ENCODE data around the gene ZBTB16. TPM values are rescaled to one million over a fixed set of nuclear protein-coding genes. Genes with fewer than 3 reads are reported as not detected.

The ZBTB16 gene
- total RNA-seq, 3 donors from 2014 or later (not counting 1 experiment from before 2014, with no cell fraction given): 104 to 224 (median 156) TPM

- Histone ChIP-seq H3K27ac (ENCODE audit: low read length) (no peak overlapping the region), H3K27me3 (ENCODE audit: control insufficient read depth, insufficient read depth, low read length) (no peaks in the 10 kb centered on the region), H3K9me3 (ENCODE audit: control insufficient read depth, insufficient read depth, low read length) (no peaks in the 10 kb centered on the region), H3K36me3 (ENCODE audit: control insufficient read depth, insufficient read depth, low read length) (no peaks in the 10 kb centered on the region), H3K4me1 (ENCODE audit: control insufficient read depth, insufficient read depth, low read length) (no peaks in the 10 kb centered on the region), H3K4me3 (ENCODE audit: low read length) (no peak overlapping the region)
- TF ChIP-seq CTCF (IDR thresholded peaks at IDR 0.05): no peak
- no peak for ATAC-seq
- no peaks in the 10 kb centered on the region for H3K36me3 Mint-ChIP-seq
- H3K4me1 Mint-ChIP-seq: no peaks in the 10 kb centered on the region
- H3K9me3 Mint-ChIP-seq: no peaks in the 10 kb centered on the region
- WGBS (ENCODE audit: insufficient coverage): 93% methylated on average over 5 of the region's 5 CpGs
- H3K27ac Mint-ChIP-seq: no peak overlapping the region
- H3K27me3 Mint-ChIP-seq (ENCODE audit: low read depth in 2 of 2): peaks cover 4 to 7% of the 10 kb centered on the region in 2 donors
- intact Hi-C loops (cut with micrococcal nuclease): no loop called here
- no peak for DNase-seq
- no peak overlapping the region for H3K4me3 Mint-ChIP-seq
Observed at GRCh38 chr11:114019574-114019973, 39.9 kb upstream of the ZBTB16 start.

GRCh38 chr11:114025329-114025907 lies 34.1 kb upstream of the ZBTB16 start:
- H3K27ac Mint-ChIP-seq: no peak overlapping the region
- 88% methylated on average over 3 of the region's 3 CpGs for WGBS (ENCODE audit: insufficient coverage)
- ATAC-seq: no peak
- H3K9me3 Mint-ChIP-seq: no peaks in the 10 kb centered on the region
- no peak for DNase-seq
- no peak for TF ChIP-seq CTCF (IDR thresholded peaks at IDR 0.05)
- no peaks in the 10 kb centered on the region for H3K36me3 Mint-ChIP-seq
- no peak overlapping the region for H3K4me3 Mint-ChIP-seq
- Histone ChIP-seq H3K4me1 (ENCODE audit: control insufficient read depth, insufficient read depth, low read length) (peaks cover 2% of the 10 kb centered on the region), H3K36me3 (ENCODE audit: control insufficient read depth, insufficient read depth, low read length) (no peaks in the 10 kb centered on the region), H3K4me3 (ENCODE audit: low read length) (no peak overlapping the region), H3K9me3 (ENCODE audit: control insufficient read depth, insufficient read depth, low read length) (no peaks in the 10 kb centered on the region), H3K27ac (ENCODE audit: low read length) (no peak overlapping the region), H3K27me3 (ENCODE audit: control insufficient read depth, insufficient read depth, low read length) (peaks cover 4% of the 10 kb centered on the region)
- intact Hi-C loops (cut with micrococcal nuclease): no loop called here
- H3K4me1 Mint-ChIP-seq: no peaks in the 10 kb centered on the region
- H3K27me3 Mint-ChIP-seq (ENCODE audit: low read depth in 2 of 2): peaks cover 17 to 27% of the 10 kb centered on the region in 2 donors

- DNase-seq (peak in 1 of 2 donors; percentile 66), ATAC-seq (peak in 2 of 3 donors; percentile 70 to 79)
- no peak overlapping the region for H3K4me3 ChIP-seq (ENCODE audit: low read length)
- intact Hi-C loops (cut with micrococcal nuclease): no loop called here
- H3K9me3 Mint-ChIP-seq: no peaks in the 10 kb centered on the region
- peaks cover 19 to 33% of the 10 kb centered on the region in 2 donors for H3K27me3 Mint-ChIP-seq (ENCODE audit: low read depth in 2 of 2)
- H3K27ac ChIP-seq (ENCODE audit: low read length): no peak overlapping the region
- no peak for TF ChIP-seq CTCF (IDR thresholded peaks at IDR 0.05)
- 22% methylated on average over 1 of the region's 1 CpG for WGBS (ENCODE audit: insufficient coverage)
- no peak overlapping the region for H3K27ac Mint-ChIP-seq
- no peak overlapping the region for H3K4me3 Mint-ChIP-seq
- no peaks in the 10 kb centered on the region for H3K9me3 ChIP-seq (ENCODE audit: control insufficient read depth, insufficient read depth, low read length)
- peaks cover 2% of the 10 kb centered on the region for H3K4me1 ChIP-seq (ENCODE audit: control insufficient read depth, insufficient read depth, low read length)
- no peaks in the 10 kb centered on the region for H3K36me3 ChIP-seq (ENCODE audit: control insufficient read depth, insufficient read depth, low read length)
- peaks cover 4% of the 10 kb centered on the region for H3K27me3 ChIP-seq (ENCODE audit: control insufficient read depth, insufficient read depth, low read length)
- H3K36me3 Mint-ChIP-seq: no peaks in the 10 kb centered on the region
- no peaks in the 10 kb centered on the region for H3K4me1 Mint-ChIP-seq
Observed at GRCh38 chr11:114026355-114026754, 33.2 kb upstream of the ZBTB16 start.

GRCh38 chr11:114027391-114027790 lies 32.1 kb upstream of the ZBTB16 start:
- no peak overlapping the region for H3K27ac ChIP-seq (ENCODE audit: low read length)
- H3K36me3 Mint-ChIP-seq: no peaks in the 10 kb centered on the region
- 89% methylated on average over 11 of the region's 11 CpGs for WGBS (ENCODE audit: insufficient coverage)
- no peak for TF ChIP-seq CTCF (IDR thresholded peaks at IDR 0.05)
- ATAC-seq (no peak), DNase-seq (no peak)
- no peaks in the 10 kb centered on the region for H3K9me3 Mint-ChIP-seq
- H3K4me3 Mint-ChIP-seq: no peak overlapping the region
- intact Hi-C loops (cut with micrococcal nuclease): no loop called here
- H3K4me1 Mint-ChIP-seq: no peaks in the 10 kb centered on the region
- no peak overlapping the region for H3K4me3 ChIP-seq (ENCODE audit: low read length)
- peaks cover 4% of the 10 kb centered on the region for H3K27me3 ChIP-seq (ENCODE audit: control insufficient read depth, insufficient read depth, low read length)
- H3K27ac Mint-ChIP-seq: no peak overlapping the region
- peaks cover 19 to 33% of the 10 kb centered on the region in 2 donors for H3K27me3 Mint-ChIP-seq (ENCODE audit: low read depth in 2 of 2)
- H3K4me1 ChIP-seq (ENCODE audit: control insufficient read depth, insufficient read depth, low read length): peaks cover 2% of the 10 kb centered on the region
- H3K9me3 ChIP-seq (ENCODE audit: control insufficient read depth, insufficient read depth, low read length): no peaks in the 10 kb centered on the region
- H3K36me3 ChIP-seq (ENCODE audit: control insufficient read depth, insufficient read depth, low read length): no peaks in the 10 kb centered on the region

Data from natural killer cell (primary cell).